H1 (cell line): ENCODE data around the gene CCDC12. TPM values are rescaled to one million over a fixed set of nuclear protein-coding genes. Genes with fewer than 3 reads are reported as not detected.

ENCODE experiments used
- ATF3 ChIP-seq: IDR thresholded peaks from 2 replicates; pipeline ENCODE4 v1.6.1; 2011; ENCODE audit warnings: low read depth, mild to moderate bottlenecking, low read length; ENCODE audit not compliant: insufficient read depth
- CHD7 ChIP-seq: fragments of 300-600 bp; sonication (generic); IDR thresholded peaks from 2 replicates; pipeline ENCODE4 v1.7.1; 2012; ENCODE audit warnings: low read length, moderate library complexity, mild to moderate bottlenecking, inconsistent platforms; ENCODE audit not compliant: insufficient replicate concordance
- POU5F1 ChIP-seq: IDR thresholded peaks from 2 replicates; pipeline ENCODE4 v1.6.1; 2011; ENCODE audit warnings: low read depth, mild to moderate bottlenecking, low read length, moderate library complexity
- RNF2 ChIP-seq: fragments of 200-900, 300-1000 bp; sonication (generic); IDR thresholded peaks from 2 replicates; pipeline ENCODE4 v1.7.1; 2016; ENCODE audit warnings: borderline replicate concordance, low read depth, mild to moderate bottlenecking, antibody characterized with exemption, low read length; ENCODE audit not compliant: poor library complexity, severe bottlenecking; ENCODE audit errors: missing control alignments
- TBP ChIP-seq: IDR thresholded peaks from 2 replicates; pipeline ENCODE4 v1.6.1; 2011; ENCODE audit warnings: low read depth, low read length, improper control_type of control experiment
- polyA plus RNA-seq, 7 experiments: library from polyadenylated mRNA; depleted of rRNA in 3 of 7; stranded (reverse) in 5 of 7; unstranded in 2 of 7; fragments of >200 nt in 5 of 7; fragments of 200-250 nt in 2 of 7; gene quantifications; 1 replicate in 5 of 7; 2 replicates in 1 of 7; 4 replicates in 1 of 7; pipeline versions ENCODE4 v1.2.1 to v1.2.3, GENCODE V29; 2011 to 2013; ENCODE audit warnings: missing spikeins in 2 of 7, mixed read lengths in 2 of 7
- total RNA-seq: library from RNA; stranded (reverse); fragmentation: NEBNext Ultra II Directional; extraction: Animal tissue kit (Norgen Biotek cat#: 25700); gene quantifications from 2 replicates; pipeline ENCODE4 v1.2.1, GENCODE V29; 2021

The CCDC12 gene
- total and polyA plus RNA-seq, 2 of the 8 experiments (the other 6 are each of a cell fraction or from before 2014, with no cell fraction given): 29.5 to 41.3 TPM

GRCh38 chr3:46955801-46956259, 20.7 kb downstream of the CCDC12 start (continued):
- TF ChIP-seq CHD7: no peak
- no peak for TF ChIP-seq ATF3
- no peak for TF ChIP-seq TBP
- no peak for TF ChIP-seq POU5F1
- TF ChIP-seq RNF2: no peak
